ENCODE data around the gene ULK3. TPM values are rescaled to one million over a fixed set of nuclear protein-coding genes. Genes with fewer than 3 reads are reported as not detected.
A peak's percentile ranks its signal among the peaks of the same experiment; 100 is the strongest.

Gene ULK3
- total and polyA plus RNA-seq, 10 donors = 33.2 to 74.6 (median 60.3) TPM

GRCh38 chr15:74800559-74801094 lies 42.3 kb downstream of the ULK3 start:
- DNase-seq = peak; percentile 87
- intact Hi-C loops (cut with DNase I; ENCODE audit: low total_unique reads) = loop anchor here (5.0 kb wide), 1 partner anchor 33 kb away; no protein-coding TSS in a partner anchor
- no peak for TF ChIP-seq CTCF (IDR thresholded peaks at IDR 0.05 in 8 of 11, conservative IDR thresholded peaks at IDR 0.05 in 3 of 11)
- no peak for TF ChIP-seq POLR2AphosphoS5 (IDR thresholded peaks at IDR 0.05)
- TF ChIP-seq POLR2A (IDR thresholded peaks at IDR 0.05) = no peak
- peaks cover 0 to 98% (median 59%) of the 10 kb centered on the region in 6 donors for H3K36me3 ChIP-seq
- 78 to 90% (median 85%) methylated on average over 16 to 20 of the region's 20 CpGs for WGBS, 5 donors
- H3K9me3 ChIP-seq = no peaks in the 10 kb centered on the region
- H3K27me3 ChIP-seq (replicated peaks in 1 of 7) = no peaks in the 10 kb centered on the region
- H3K4me1 ChIP-seq = peaks cover 47 to 62% (median 54%) of the 10 kb centered on the region in 6 donors
- peak overlapping the region in 1 of 8 donors; percentile 44 for H3K4me3 ChIP-seq
- H3K27ac ChIP-seq = peak overlapping the region in 5 of 8 donors; percentile 81 to 99 (median 99)

- no peaks in the 10 kb centered on the region for H3K9me3 ChIP-seq
- no peak for TF ChIP-seq POLR2A (IDR thresholded peaks at IDR 0.05)
- peak; percentile 82 to 87 (median 86) for TF ChIP-seq POLR2AphosphoS5 (IDR thresholded peaks at IDR 0.05)
- TF ChIP-seq CTCF (IDR thresholded peaks at IDR 0.05 in 8 of 11, conservative IDR thresholded peaks at IDR 0.05 in 3 of 11) = peak; percentile 98 to 99 (median 99)
- peaks cover 54 to 65% (median 61%) of the 10 kb centered on the region in 6 donors for H3K4me1 ChIP-seq
- H3K27ac ChIP-seq = peak overlapping the region; percentile 48 to 99 (median 89)
- WGBS, 5 donors = 32 to 60% (median 35%) methylated on average over 10 to 18 of the region's 18 CpGs
- H3K27me3 ChIP-seq (replicated peaks in 1 of 7) = no peaks in the 10 kb centered on the region
- H3K36me3 ChIP-seq = peaks cover 0 to 100% (median 62%) of the 10 kb centered on the region in 6 donors
- H3K4me3 ChIP-seq = peak overlapping the region in 1 of 8 donors; percentile 44
- peak; percentile 97 for DNase-seq
- intact Hi-C loops (cut with DNase I; ENCODE audit: low total_unique reads) = loop anchor here (5.0 kb wide), 1 partner anchor 33 kb away; no protein-coding TSS in a partner anchor
Measured at GRCh38 chr15:74799856-74800558, 42.9 kb downstream of the ULK3 start.

- DNase-seq = peak; percentile 87
- Histone ChIP-seq H3K4me3 (peak overlapping the region in 1 of 8 donors; percentile 44), H3K27ac (peak overlapping the region; percentile 48 to 99 (median 89)), H3K27me3 (replicated peaks in 1 of 7) (no peaks in the 10 kb centered on the region), H3K9me3 (no peaks in the 10 kb centered on the region), H3K4me1 (peaks cover 60 to 70% (median 67%) of the 10 kb centered on the region in 6 donors), H3K36me3 (peaks cover 0 to 100% (median 62%) of the 10 kb centered on the region in 6 donors)
- no peak for TF ChIP-seq CTCF (IDR thresholded peaks at IDR 0.05 in 8 of 11, conservative IDR thresholded peaks at IDR 0.05 in 3 of 11)
- TF ChIP-seq POLR2AphosphoS5 (IDR thresholded peaks at IDR 0.05) = peak in 2 of 3 donors; percentile 8 to 17
- no peak for TF ChIP-seq POLR2A (IDR thresholded peaks at IDR 0.05)
- intact Hi-C loops (cut with DNase I; ENCODE audit: low total_unique reads) = no loop called here
- WGBS, 5 donors = 77 to 83% (median 79%) methylated on average over 16 of the region's 16 CpGs
Measured at GRCh38 chr15:74799255-74799855, 43.6 kb downstream of the ULK3 start.

Measured in spleen (tissue), 11 donors.